ENCODE results near the gene SNCG. TPM values are rescaled to one million over a fixed set of nuclear protein-coding genes. Genes with fewer than 3 reads are reported as not detected.

Gene SNCG
- total RNA-seq, 1 experiment from 2014 or later = 8.4 TPM

GRCh38 chr10:86959737-86960002 lies 1.3 kb downstream of the SNCG start:
- POLR2A ChIA-PET = no interaction called here
- DNase-seq (ENCODE audit: low spot score) = no peak
- CTCF ChIA-PET = interaction anchor here (0.6 to 13.7 kb wide), 4 partner anchors 9 to 275 kb away, joined by 3 to 462 read pairs (median 19); partner anchors contain the start of gene ADIRF
- Mint-ChIP-seq H3K27me3 (ENCODE audit: low read depth) (no peaks in the 10 kb centered on the region), H3K27ac (no peak overlapping the region), H3K36me3 (no peaks in the 10 kb centered on the region), H3K9me3 (no peaks in the 10 kb centered on the region), H3K4me3 (no peak overlapping the region), H3K4me1 (peaks cover 46% of the 10 kb centered on the region)
- no peak for ATAC-seq
- no peak for TF ChIP-seq ZNF232 (CRISPR knock-in tag; IDR thresholded peaks at IDR 0.05)

- Mint-ChIP-seq H3K4me1 (peaks cover 41% of the 10 kb centered on the region), H3K27ac (0 out of 2 replicates have a peak overlapping the region, but pooled peaks have one; percentile 1), H3K27me3 (ENCODE audit: low read depth) (no peaks in the 10 kb centered on the region), H3K36me3 (no peaks in the 10 kb centered on the region), H3K4me3 (no peak overlapping the region), H3K9me3 (no peaks in the 10 kb centered on the region)
- peak; percentile 69 for DNase-seq (ENCODE audit: low spot score)
- ChIA-PET CTCF (interaction anchor here (0.5 to 13.7 kb wide), 20 partner anchors 8 to 560 kb away, joined by 3 to 462 read pairs (median 3); partner anchors contain the start of gene ADIRF), POLR2A (interaction anchor here (0.5 to 1.5 kb wide), 3 partner anchors 10 to 41 kb away, joined by 3 to 5 read pairs (median 5); no protein-coding TSS in a partner anchor)
- TF ChIP-seq SP1 (CRISPR knock-in tag; conservative IDR thresholded peaks at IDR 0.05) = peak; percentile 86
- peak; percentile 42; the same call in 1 of the 2 replicates for TF ChIP-seq MAX (CRISPR knock-in tag; IDR thresholded peaks at IDR 0.05)
- TF ChIP-seq FOXP4 (CRISPR knock-in tag; IDR thresholded peaks at IDR 0.05) = no peak
- no peak for TF ChIP-seq ZNF219 (CRISPR knock-in tag; IDR thresholded peaks at IDR 0.05; ENCODE audit: borderline replicate concordance)
- TF ChIP-seq ZNF396 (CRISPR knock-in tag; IDR thresholded peaks at IDR 0.05; ENCODE audit: borderline replicate concordance) = no peak
- no peak for TF ChIP-seq ZNF512 (CRISPR knock-in tag; IDR thresholded peaks at IDR 0.05; ENCODE audit: borderline replicate concordance)
- TF ChIP-seq ZNF263 (CRISPR knock-in tag; IDR thresholded peaks at IDR 0.05; ENCODE audit: low read depth) = no peak
- TF ChIP-seq ZBTB43 (CRISPR knock-in tag; IDR thresholded peaks at IDR 0.05) = no peak
- TF ChIP-seq CTCF (IDR thresholded peaks at IDR 0.05) = peak; percentile 99
- TF ChIP-seq SOX15 (CRISPR knock-in tag; IDR thresholded peaks at IDR 0.05) = no peak
- TF ChIP-seq GTF2I (CRISPR knock-in tag; conservative IDR thresholded peaks at IDR 0.05) = no peak
- peak; percentile 11; the same call in 1 of the 2 replicates for TF ChIP-seq USF2 (CRISPR knock-in tag; IDR thresholded peaks at IDR 0.05)
- TF ChIP-seq FOXK1 (CRISPR knock-in tag; IDR thresholded peaks at IDR 0.05) = 0 out of 2 replicates have a peak, but pooled peaks have one; percentile 1
- ATAC-seq = peak; percentile 70
Observed at GRCh38 chr10:86960003-86960862, 1.8 kb downstream of the SNCG start.

All from WTC11 (cell line).